H1 (cell line): ENCODE results near the gene KCP. TPM values are rescaled to one million over a fixed set of nuclear protein-coding genes. Genes with fewer than 3 reads are reported as not detected.

ENCODE experiments used
- CTCF ChIA-PET: fragments of 300-600 bp; sonication (Branson Sonifier 250); formaldehyde crosslinking; loops from one replicate; lab custom pipeline; 2021; ENCODE audit not compliant: partially characterized antibody; lab: Charles Lee
- POLR2A ChIA-PET: fragments of 300-600 bp; sonication (Branson Sonifier 250); formaldehyde crosslinking; loops from one replicate; lab custom pipeline; 2021; ENCODE audit warnings: inconsistent platforms; ENCODE audit not compliant: partially characterized antibody; lab: Charles Lee
- DNase-seq, 2 experiments: peaks; one replicate each; pipeline versions ENCODE4 v3.0.0 to v3.0.0-alpha.2; 2010 to 2022; ENCODE audit warnings: low spot score in 2 of 2, low read depth in 1 of 2, mixed read lengths in 1 of 2
- FAIRE-seq: peaks from 2 replicates; lab custom pipeline; 2011; peaks lifted over from hg19 to GRCh38; lab: Jason Lieb, UNC
- H2AFZ ChIP-seq: 2 replicates; pipeline ENCODE4 v1.8.1; 2012; ENCODE audit warnings: low read length, inconsistent platforms
- H2AK5ac ChIP-seq: 2 replicates; pipeline ENCODE4 v1.6.1; 2013; ENCODE audit warnings: low read depth, low read length
- H2BK120ac ChIP-seq: replicated peaks from 2 replicates; pipeline ENCODE3; 2013; ENCODE audit warnings: low read depth, low read length, inconsistent platforms
- H2BK12ac ChIP-seq: 2 replicates; pipeline ENCODE4 v1.6.1; 2013; ENCODE audit warnings: low read depth, low read length
- H2BK15ac ChIP-seq: 2 replicates; pipeline ENCODE4 v1.6.1; 2013; ENCODE audit warnings: low read length
- H2BK20ac ChIP-seq: 2 replicates; pipeline ENCODE4 v1.6.1; 2013; ENCODE audit warnings: low read length
- H2BK5ac ChIP-seq: 2 replicates; pipeline ENCODE4 v1.6.1; 2013; ENCODE audit warnings: low read depth, low read length
- H3K14ac ChIP-seq: 2 replicates; pipeline ENCODE4 v1.6.1; 2013; ENCODE audit warnings: inconsistent platforms; ENCODE audit not compliant: insufficient read length
- H3K18ac ChIP-seq: 2 replicates; pipeline ENCODE4 v1.6.1; 2013; ENCODE audit warnings: low read length; ENCODE audit errors: extremely low read depth
- H3K23ac ChIP-seq: 2 replicates; pipeline ENCODE4 v1.6.1; 2013; ENCODE audit warnings: inconsistent platforms; ENCODE audit not compliant: insufficient read length
- H3K23me2 ChIP-seq: 2 replicates; pipeline ENCODE4 v1.6.1; 2013; ENCODE audit warnings: low read depth, low read length
- H3K27ac ChIP-seq: 2 replicates; pipeline ENCODE4 v1.6.1; 2011; ENCODE audit warnings: low read depth, low read length, inconsistent platforms
- H3K27me3 ChIP-seq, 4 experiments: replicated peaks in 1 of 4; 1 replicate in 1 of 4; 2 replicates in 3 of 4; pipeline versions ENCODE4 v1.6.1 to v1.8.1; 2011 to 2013; ENCODE audit warnings: low read length in 3 of 4, mild to moderate bottlenecking in 3 of 4, inconsistent platforms in 2 of 4, mixed read lengths in 2 of 4, moderate library complexity in 1 of 4; ENCODE audit not compliant: control insufficient read depth in 3 of 4, insufficient read depth in 3 of 4; ENCODE audit errors: extremely low read depth in 1 of 4
- H3K36me3 ChIP-seq, 4 experiments: 2 replicates each; pipeline versions ENCODE4 v1.6.1 to v1.8.1; 2011 to 2013; ENCODE audit warnings: mild to moderate bottlenecking in 4 of 4, low read length in 3 of 4, moderate library complexity in 2 of 4, control low read depth in 1 of 4, inconsistent platforms in 1 of 4; ENCODE audit not compliant: insufficient read depth in 4 of 4, control insufficient read depth in 2 of 4
- H3K4ac ChIP-seq: replicated peaks from 2 replicates; pipeline ENCODE3; 2013; ENCODE audit warnings: low read length, low read depth, mixed read lengths, inconsistent platforms; ENCODE audit not compliant: insufficient read length
- H3K4me1 ChIP-seq, 4 experiments: replicated peaks in 1 of 4; 1 replicate in 1 of 4; 2 replicates in 3 of 4; pipeline versions ENCODE4 v1.6.1 to v1.8.1; 2011 to 2013; ENCODE audit warnings: low read length in 3 of 4, inconsistent platforms in 2 of 4, mixed read lengths in 1 of 4; ENCODE audit not compliant: insufficient read depth in 4 of 4, control insufficient read depth in 3 of 4
- H3K4me2 ChIP-seq, 2 experiments: 2 replicates each; pipeline versions ENCODE4 v1.6.1 to v1.8.1; 2011 to 2013; ENCODE audit warnings: low read depth in 2 of 2, low read length in 2 of 2, control low read depth in 1 of 2, inconsistent platforms in 1 of 2, mild to moderate bottlenecking in 1 of 2; ENCODE audit not compliant: insufficient read depth in 1 of 2
- H3K4me3 ChIP-seq, 4 experiments: fragments of 200-600, 300-600 bp in 1 of 4; sonication (generic), shearing (Covaris generic), sonication (Bioruptor Twin) in 1 of 4; 2 replicates each; pipeline versions ENCODE4 v1.5.1 to v1.8.1; 2011 to 2016; ENCODE audit warnings: low read length in 4 of 4, low read depth in 3 of 4, control low read depth in 2 of 4, inconsistent platforms in 2 of 4, mild to moderate bottlenecking in 2 of 4, mixed read lengths in 1 of 4, moderate library complexity in 1 of 4; ENCODE audit not compliant: insufficient read depth in 2 of 4; ENCODE audit errors: extremely low read depth in 1 of 4
- H3K56ac ChIP-seq: replicated peaks from 2 replicates; pipeline ENCODE3; 2013; ENCODE audit warnings: low read depth, mild to moderate bottlenecking, mixed read lengths, low read length, inconsistent platforms; ENCODE audit not compliant: insufficient read length
- H3K79me1 ChIP-seq: 2 replicates; pipeline ENCODE4 v1.6.1; 2013; ENCODE audit warnings: low read depth, low read length, control low read depth
- H3K79me2 ChIP-seq, 2 experiments: 2 replicates each; pipeline versions ENCODE4 v1.6.1 to v1.8.1; 2012 to 2013; ENCODE audit warnings: low read length in 2 of 2, mild to moderate bottlenecking in 2 of 2, inconsistent platforms in 1 of 2; ENCODE audit not compliant: insufficient read depth in 2 of 2, control insufficient read depth in 1 of 2
- H3K9ac ChIP-seq, 4 experiments: replicated peaks in 1 of 4; 1 replicate in 1 of 4; 2 replicates in 3 of 4; pipeline versions ENCODE4 v1.6.1 to v1.8.1; 2011 to 2013; ENCODE audit warnings: low read depth in 3 of 4, low read length in 3 of 4, control low read depth in 2 of 4, mild to moderate bottlenecking in 2 of 4, moderate library complexity in 2 of 4, inconsistent platforms in 1 of 4; ENCODE audit errors: extremely low read depth in 1 of 4
- H3K9me3 ChIP-seq, 2 experiments: 2 replicates each; pipeline versions ENCODE4 v1.6.1 to v1.8.1; 2012 to 2013; ENCODE audit warnings: mild to moderate bottlenecking in 2 of 2, moderate library complexity in 2 of 2, control low read depth in 1 of 2, inconsistent platforms in 1 of 2, low read depth in 1 of 2, low read length in 1 of 2, mixed read lengths in 1 of 2; ENCODE audit not compliant: insufficient read depth in 2 of 2
- H4K20me1 ChIP-seq, 2 experiments: replicated peaks in 1 of 2; 2 replicates each; pipeline versions ENCODE3 to v1.8.1; 2011 to 2013; ENCODE audit warnings: inconsistent platforms in 2 of 2, low read length in 2 of 2, mild to moderate bottlenecking in 1 of 2; ENCODE audit not compliant: insufficient read depth in 2 of 2, control insufficient read depth in 1 of 2
- H4K5ac ChIP-seq: 2 replicates; pipeline ENCODE4 v1.6.1; 2013; ENCODE audit warnings: low read length, low read depth, mixed read lengths, inconsistent platforms; ENCODE audit not compliant: insufficient read length
- H4K8ac ChIP-seq: 2 replicates; pipeline ENCODE4 v1.8.0; 2013; ENCODE audit warnings: mild to moderate bottlenecking, moderate library complexity, low read length, inconsistent platforms; ENCODE audit not compliant: insufficient read depth; ENCODE audit errors: extremely low read depth
- H4K91ac ChIP-seq: replicated peaks from 2 replicates; pipeline ENCODE3; 2013; ENCODE audit warnings: low read length, mixed read lengths, inconsistent platforms; ENCODE audit not compliant: insufficient read length
- CBX8 ChIP-seq: fragments of 300-800, 300-1000 bp; sonication (generic); IDR thresholded peaks from 2 replicates; pipeline ENCODE4 v1.7.1; 2016; ENCODE audit warnings: low read depth, low read length, borderline replicate concordance
- CTCF ChIP-seq, 3 experiments: IDR thresholded peaks; 1 replicate in 2 of 3; 2 replicates in 1 of 3; pipeline versions ENCODE4 v1.5.1 to v1.6.1; 2011; ENCODE audit warnings: low read length in 3 of 3, mild to moderate bottlenecking in 3 of 3, inconsistent platforms in 2 of 3, low read depth in 1 of 3, moderate library complexity in 1 of 3; ENCODE audit not compliant: insufficient read depth in 1 of 3; ENCODE audit errors: control extremely low read depth in 1 of 3
- E2F6 ChIP-seq: IDR thresholded peaks from 2 replicates; pipeline ENCODE4 v1.6.1; 2012; ENCODE audit warnings: inconsistent platforms
- HDAC2 ChIP-seq, 2 experiments: fragments of 300-600 bp in 1 of 2; sonication (generic) in 1 of 2; IDR thresholded peaks; 2 replicates each; pipeline ENCODE4 v1.6.1; 2011 to 2012; ENCODE audit warnings: low read depth in 2 of 2, low read length in 2 of 2, mild to moderate bottlenecking in 2 of 2, moderate library complexity in 2 of 2, borderline replicate concordance in 1 of 2, inconsistent platforms in 1 of 2
- PHF8 ChIP-seq: fragments of 200-600 bp; sonication (generic); conservative IDR thresholded peaks from 2 replicates; pipeline ENCODE4 v1.7.1; 2012; ENCODE audit warnings: low read depth, mild to moderate bottlenecking, inconsistent platforms, low read length, moderate library complexity
- SIX5 ChIP-seq: IDR thresholded peaks from 2 replicates; pipeline ENCODE4 v1.6.1; 2011; ENCODE audit warnings: mild to moderate bottlenecking, low read depth, low read length
- SP1 ChIP-seq: IDR thresholded peaks from 2 replicates; pipeline ENCODE4 v1.6.1; 2011; ENCODE audit warnings: low read depth, low read length
- WGBS, 2 experiments: shearing (Covaris generic) in 1 of 2; methylation state at CpG; one replicate each; pipeline versions ENCODE4 v1.1.6 to v1.1.7; 2013 to 2015; ENCODE audit warnings: low lambda C conversion rate in 2 of 2, mixed read lengths in 2 of 2, inconsistent platforms in 1 of 2, low coverage in 1 of 2, missing lambda C conversion rate in 1 of 2; ENCODE audit not compliant: insufficient replicate concordance in 2 of 2, insufficient coverage in 1 of 2, insufficient read length in 1 of 2; ENCODE audit errors: extremely low coverage in 1 of 2, missing lambda C conversion rate in 1 of 2; 5-methylcytosine and 5-hydroxymethylcytosine counted together
- polyA plus RNA-seq, 7 experiments: library from polyadenylated mRNA; depleted of rRNA in 3 of 7; stranded (reverse) in 5 of 7; unstranded in 2 of 7; fragments of >200 nt in 5 of 7; fragments of 200-250 nt in 2 of 7; gene quantifications; 1 replicate in 5 of 7; 2 replicates in 1 of 7; 4 replicates in 1 of 7; pipeline versions ENCODE4 v1.2.1 to v1.2.3, GENCODE V29; 2011 to 2013; ENCODE audit warnings: missing spikeins in 2 of 7, mixed read lengths in 2 of 7
- total RNA-seq: library from RNA; stranded (reverse); fragmentation: NEBNext Ultra II Directional; extraction: Animal tissue kit (Norgen Biotek cat#: 25700); gene quantifications from 2 replicates; pipeline ENCODE4 v1.2.1, GENCODE V29; 2021

KCP gene
- total and polyA plus RNA-seq, 2 of the 8 experiments (the other 6 are each of a cell fraction or from before 2014, with no cell fraction given): 1.3 to 2.0 TPM

DNA sequence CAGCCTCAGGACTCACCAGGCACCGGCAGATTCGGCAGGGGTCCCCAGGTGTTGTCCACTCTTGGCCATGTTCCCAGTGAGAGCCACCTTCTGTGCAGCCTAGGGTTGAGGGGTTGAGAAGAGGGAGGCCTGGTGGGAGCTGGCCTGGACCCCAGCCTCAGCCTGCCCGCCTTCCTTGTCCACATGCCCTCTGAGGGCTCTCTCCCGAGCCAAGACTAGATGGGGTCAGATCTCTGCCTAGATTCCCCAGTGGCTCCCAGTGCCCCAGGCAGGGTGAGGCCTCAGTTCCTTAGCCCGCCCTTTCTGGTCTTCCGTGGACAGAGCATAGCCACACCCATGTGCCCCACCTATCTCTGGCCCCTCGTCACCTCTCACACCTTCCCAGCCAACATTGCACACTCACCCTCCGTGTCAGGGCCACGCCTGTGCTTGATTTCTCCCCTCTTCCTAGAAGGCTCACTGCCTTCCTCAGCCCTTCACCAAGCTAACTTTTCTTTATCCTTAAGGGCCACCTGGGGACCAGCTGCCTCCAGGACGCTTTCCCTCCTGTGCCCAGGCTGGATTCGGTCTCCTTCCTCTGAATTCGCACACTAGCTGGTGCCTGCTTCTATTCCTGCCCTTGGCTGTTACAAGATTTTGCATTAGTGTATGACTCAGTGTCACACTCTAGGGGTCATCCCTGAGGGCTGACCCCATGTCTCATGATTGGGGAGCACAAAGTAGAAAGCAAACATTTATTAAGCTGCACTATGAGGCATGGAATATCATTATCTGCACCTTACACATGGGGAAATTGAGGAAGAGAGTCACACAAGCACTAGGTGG lies 7.5 kb downstream of the KCP start:
- Histone ChIP-seq H3K36me3 (no peaks in the 10 kb centered on the region), H3K23me2 (no peaks in the 10 kb centered on the region), H4K91ac (no peak overlapping the region), H3K9me3 (peaks cover 3 to 11% of the 10 kb centered on the region in 2 experiments; a peak in 2 of 4 replicates), H3K14ac (no peak overlapping the region), H2BK20ac (no peak overlapping the region), H4K8ac (peak overlapping the region; percentile 16; the same call in 1 of the 2 replicates), H3K4me3 (no peak overlapping the region), H3K56ac (no peak overlapping the region), H2BK12ac (no peak overlapping the region), H4K20me1 (no peaks in the 10 kb centered on the region), H3K79me1 (no peaks in the 10 kb centered on the region), H2BK120ac (no peak overlapping the region), H2BK15ac (0 out of 2 replicates have a peak overlapping the region, but pooled peaks have one; percentile 16), H2AK5ac (no peak overlapping the region), H3K27ac (no peak overlapping the region), H3K9ac (no peak overlapping the region), H3K18ac (no peak overlapping the region), H3K4ac (no peak overlapping the region), H3K23ac (no peak overlapping the region), H3K27me3 (no peaks in the 10 kb centered on the region), H3K79me2 (no peaks in the 10 kb centered on the region), H4K5ac (no peak overlapping the region), H3K4me1 (0 out of 7 replicates have a peak, but pooled peaks cover 0 to 2% (median 0%) of the 10 kb centered on the region in 4 experiments), H3K4me2 (no peak overlapping the region), H2AFZ (no peak overlapping the region), H2BK5ac (no peak overlapping the region)
- POLR2A ChIA-PET: no interaction called here
- peak in 1 of 2 experiments; percentile 38 for DNase-seq
- FAIRE-seq: no peak
- CTCF ChIA-PET: interaction anchor here (0.6 to 2.7 kb wide), 17 partner anchors 8 to 310 kb away, joined by 3 to 20 read pairs (median 5); partner anchors contain the start of gene KCP
- 93% methylated on average over 12 of the region's 12 CpGs; no CpG with 5 or more reads in 1 of the 2 experiments for WGBS, 2 experiments
- TF ChIP-seq CTCF (IDR thresholded peaks at IDR 0.05; ENCODE audit: control extremely low read depth in 1 of 3, insufficient read depth in 1 of 3, low read depth in 1 of 3, low read length in 3 of 3) (no peak), SIX5 (no peak), HDAC2 (IDR thresholded peaks at IDR 0.05; ENCODE audit: borderline replicate concordance in 1 of 2, low read depth in 2 of 2, low read length in 2 of 2) (no peak), CBX8 (no peak), PHF8 (no peak), E2F6 (no peak), SP1 (no peak)
